Right renal cortex interstitium (tissue), 3 donors: Measurements from ENCODE around the gene CASP6. TPM values are rescaled to one million over a fixed set of nuclear protein-coding genes. Genes with fewer than 3 reads are reported as not detected.

Experiments
- DNase-seq, 3 donors: peaks; one replicate each; pipeline ENCODE4 v3.0.0-alpha.2; 2013; ENCODE audit warnings: low read depth in 3 of 3, low spot score in 2 of 3
- polyA plus RNA-seq, 3 donors: library from polyadenylated mRNA; unstranded; fragments of 120-200 nt; gene quantifications; one replicate each; pipeline ENCODE4 v1.2.1, GENCODE V29; 2013; ENCODE audit not compliant: insufficient read length in 3 of 3

CASP6 gene
- polyA plus RNA-seq = 10 to 100 TPM; 41.8 to 43.8 (median 43.1) TPM

- peak; percentile 48 to 69 (median 62) for DNase-seq
Observed at GRCh38 chr4:109702950-109703663, at the start of gene CASP6. Gene CASP6 (minus strand): TSS chr4:109703445. CDS start chr4:109703395, 50 bp downstream.

GRCh38 chr4:109752525-109752924 lies 49.3 kb upstream of the CASP6 start:
- DNase-seq = no peak

GRCh38 chr4:109751852-109752251 lies 48.6 kb upstream of the CASP6 start:
- no peak for DNase-seq

DNA sequence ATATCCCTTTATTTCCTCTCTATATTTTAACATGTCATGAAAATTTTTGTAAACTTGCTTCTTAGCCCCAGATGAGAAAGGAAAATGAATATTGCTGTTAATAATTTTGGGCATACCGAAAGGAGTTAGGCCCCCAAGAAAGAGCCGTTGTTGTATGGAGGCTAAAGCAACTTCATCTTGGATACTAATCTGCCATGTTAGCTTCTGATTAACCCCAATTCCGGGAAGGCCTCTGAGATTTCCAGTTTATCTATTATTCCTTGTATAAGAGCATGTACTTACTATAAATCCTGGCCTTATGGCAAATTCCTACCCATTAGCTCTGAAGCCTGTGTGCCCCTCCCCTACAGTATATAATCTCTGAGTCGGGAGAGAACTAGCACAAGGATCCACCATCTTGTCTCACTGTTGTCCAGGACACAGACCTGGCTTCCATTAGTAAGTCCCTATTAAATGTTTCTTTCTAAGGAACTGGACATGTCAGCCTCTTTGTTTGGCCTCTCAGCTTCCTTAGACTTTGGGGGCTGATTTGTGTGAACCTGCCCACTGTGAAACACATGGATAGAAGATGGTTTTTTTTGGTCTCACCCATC lies 47.5 kb upstream of the CASP6 start:
- no peak for DNase-seq

DNA sequence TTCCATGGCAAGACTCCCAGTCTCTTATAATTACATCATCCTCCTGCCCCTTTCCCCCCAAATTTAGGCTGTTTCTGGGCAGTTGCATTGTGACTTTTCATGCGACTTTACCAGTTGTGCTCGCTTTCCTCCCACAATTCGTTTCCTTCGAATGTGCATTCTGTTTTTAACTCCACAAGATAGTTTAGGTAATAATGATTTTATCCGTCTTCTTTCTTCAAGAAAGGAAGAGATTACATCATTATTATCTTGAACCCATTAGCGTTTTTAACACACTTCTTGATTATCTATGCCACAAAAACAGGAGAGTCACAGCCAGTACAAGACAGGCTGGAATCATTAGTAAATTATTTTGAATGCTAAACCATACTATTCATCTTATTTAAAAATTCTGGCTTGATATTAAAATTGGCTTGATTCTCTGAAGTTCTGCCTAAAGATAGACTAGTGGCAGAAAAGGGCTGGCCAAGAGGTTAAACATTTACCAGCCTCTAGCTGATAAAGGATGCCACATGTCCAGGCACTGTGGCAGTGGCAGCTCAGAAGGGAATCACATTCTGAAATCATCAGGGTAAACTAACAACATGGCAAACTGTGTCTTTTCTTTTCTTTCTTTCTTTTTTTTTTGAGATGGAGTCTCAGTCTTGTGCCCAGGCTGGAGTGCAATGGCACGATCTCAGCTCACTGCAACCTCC lies 46.3 kb upstream of the CASP6 start:
- DNase-seq = no peak

GRCh38 chr4:109748114-109748513 lies 44.9 kb upstream of the CASP6 start:
- DNase-seq = no peak

DNA sequence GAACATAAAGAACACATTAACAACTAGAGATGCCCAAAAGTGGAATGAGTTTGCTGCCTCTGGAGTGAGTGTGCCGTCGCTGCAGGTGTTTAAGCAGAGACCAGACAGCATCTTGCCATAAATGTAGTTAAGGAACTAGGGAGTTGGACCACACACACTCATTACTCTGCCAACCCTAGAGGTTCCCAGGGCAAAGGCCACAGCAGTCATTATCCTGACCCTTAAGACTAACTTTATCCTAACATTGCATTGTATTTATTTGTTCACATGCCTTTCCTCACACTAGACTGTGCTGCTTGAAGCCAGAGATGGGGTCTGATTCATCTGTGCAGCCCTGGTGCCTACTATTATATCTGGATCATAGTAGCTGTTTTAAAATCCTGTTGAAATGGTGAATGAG lies 43.5 kb upstream of the CASP6 start:
- no peak for DNase-seq

GRCh38 chr4:109745830-109746229 lies 42.6 kb upstream of the CASP6 start:
- DNase-seq = no peak

- no peak for DNase-seq
Observed at GRCh38 chr4:109739547-109739946, 36.3 kb upstream of the CASP6 start.

DNA sequence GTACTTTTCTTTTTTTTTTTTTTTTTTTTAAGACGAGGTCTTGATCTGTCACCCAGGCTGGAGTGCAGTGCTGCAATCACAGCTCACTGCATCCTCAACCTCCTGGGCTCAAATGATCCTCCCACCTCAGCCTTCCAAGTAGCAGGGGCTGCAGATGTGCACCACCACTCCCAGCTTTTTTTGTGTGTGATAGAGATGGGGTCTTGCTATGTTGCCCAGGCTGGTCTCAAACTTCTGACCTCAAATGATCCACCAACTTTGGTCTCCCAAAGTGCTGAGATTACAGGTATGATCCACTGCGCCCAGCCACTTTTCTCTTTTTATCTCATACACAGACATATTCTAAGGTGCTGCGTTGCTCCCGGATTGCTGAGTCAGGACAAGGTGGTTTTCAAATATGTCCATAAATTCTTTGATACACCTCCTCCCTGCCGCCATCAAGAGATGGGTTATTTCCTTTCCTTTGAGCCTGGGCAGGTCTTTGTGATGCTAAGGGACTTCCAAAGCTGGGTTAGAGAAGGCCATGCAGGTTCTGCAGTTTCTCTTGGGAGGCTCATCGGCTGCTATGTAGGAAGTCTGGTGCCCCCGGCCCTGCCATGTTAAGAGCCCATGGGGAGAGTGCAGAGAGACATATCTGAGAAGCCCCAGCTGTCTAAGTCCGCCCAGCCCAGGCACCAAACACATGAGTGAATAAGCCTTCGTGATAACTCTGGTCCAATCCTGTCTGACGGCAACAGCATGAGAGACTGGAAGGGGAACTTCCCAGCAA lies 35.0 kb upstream of the CASP6 start:
- no peak for DNase-seq

DNA sequence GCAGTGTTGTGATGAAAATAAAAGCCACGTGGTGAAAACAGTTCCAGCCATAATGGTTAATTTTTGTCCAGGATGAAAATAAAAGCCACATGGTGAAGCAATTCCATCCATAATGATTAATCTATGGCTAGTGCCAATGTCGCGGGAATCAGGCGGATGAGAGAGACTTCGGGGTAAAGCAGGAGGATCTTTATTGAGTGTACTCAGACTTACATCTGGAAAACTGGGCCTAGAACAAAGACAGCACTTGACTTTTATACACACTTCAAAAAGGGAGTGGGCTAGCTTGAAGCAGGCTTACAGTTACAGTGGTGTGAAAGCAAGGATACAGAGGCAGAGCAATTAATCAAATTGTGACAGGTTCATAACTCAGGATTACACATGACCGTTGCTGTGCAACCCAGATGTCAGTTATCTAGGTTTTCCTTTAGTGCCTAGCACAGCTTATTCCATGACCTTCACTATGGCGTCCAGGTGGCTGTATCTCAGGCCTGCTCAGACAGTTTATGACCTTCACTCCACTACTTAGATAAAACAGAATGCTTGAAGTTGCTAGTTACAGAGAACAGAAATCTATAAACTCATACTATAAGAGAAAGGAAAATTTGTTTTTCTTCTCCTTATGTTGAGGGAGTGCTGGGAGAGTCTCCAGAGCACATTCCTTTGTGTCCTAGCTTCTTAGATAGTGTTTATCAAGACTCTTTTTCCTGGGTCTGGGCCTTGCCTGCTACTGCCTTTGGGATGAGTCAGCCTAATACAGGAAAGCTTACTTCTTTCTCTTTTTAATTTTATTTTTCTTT lies 32.5 kb upstream of the CASP6 start:
- DNase-seq = no peak

- no peak for DNase-seq
Observed at GRCh38 chr4:109733728-109734127, 30.5 kb upstream of the CASP6 start.

GRCh38 chr4:109730619-109731545 lies 27.6 kb upstream of the CASP6 start:
- no peak for DNase-seq

DNA sequence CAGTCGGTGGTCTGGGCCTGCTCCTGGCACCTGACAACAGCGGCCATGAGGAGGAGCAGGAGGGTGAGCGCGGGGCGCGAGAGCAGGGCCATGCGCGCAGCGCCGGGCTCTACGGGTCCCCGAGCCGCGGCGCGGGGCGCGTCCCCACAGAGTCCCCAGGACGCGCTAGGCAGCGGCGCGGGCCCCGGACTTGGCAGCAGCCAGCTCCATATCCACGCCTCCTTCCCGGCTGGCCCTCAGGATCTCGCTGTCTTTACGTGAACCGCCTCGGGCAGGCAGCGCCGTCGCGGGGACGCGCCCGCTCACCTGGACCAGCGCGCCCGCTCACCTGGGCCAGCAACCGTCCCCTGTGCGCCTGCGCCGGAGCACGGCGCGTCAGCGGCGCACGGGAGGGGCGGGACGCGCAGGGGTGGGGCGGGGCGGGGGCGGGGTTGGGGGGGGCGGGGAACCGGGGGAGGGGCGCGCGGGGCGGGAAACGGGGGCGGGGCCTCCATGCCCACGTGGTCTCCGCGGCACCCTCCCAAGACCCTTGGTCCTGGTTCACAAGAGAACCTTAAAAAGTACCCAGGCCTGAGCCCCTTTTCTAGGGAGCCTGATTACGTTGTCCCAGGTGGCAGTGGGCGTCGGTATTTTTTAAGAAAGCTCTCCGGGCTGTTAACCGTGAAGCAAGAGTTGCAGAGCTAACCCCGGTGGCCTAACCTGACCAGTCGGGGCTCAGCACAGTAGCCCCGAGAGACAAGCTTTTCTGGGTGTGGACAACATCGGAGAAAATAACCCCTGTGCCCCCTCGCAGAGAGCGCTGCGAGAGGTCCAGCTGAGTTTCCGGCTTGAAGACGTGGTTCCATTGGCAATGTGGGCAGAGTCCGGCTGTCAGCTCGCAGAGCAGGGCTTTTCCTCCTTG lies 26.7 kb upstream of the CASP6 start, which contains the start of gene PLA2G12A:
Gene PLA2G12A (minus strand): TSS at position 353 of the 901 bp plus-strand sequence. CDS start 261 bp downstream, at position 92.
- peak; percentile 62 to 72 (median 65) for DNase-seq

DNA sequence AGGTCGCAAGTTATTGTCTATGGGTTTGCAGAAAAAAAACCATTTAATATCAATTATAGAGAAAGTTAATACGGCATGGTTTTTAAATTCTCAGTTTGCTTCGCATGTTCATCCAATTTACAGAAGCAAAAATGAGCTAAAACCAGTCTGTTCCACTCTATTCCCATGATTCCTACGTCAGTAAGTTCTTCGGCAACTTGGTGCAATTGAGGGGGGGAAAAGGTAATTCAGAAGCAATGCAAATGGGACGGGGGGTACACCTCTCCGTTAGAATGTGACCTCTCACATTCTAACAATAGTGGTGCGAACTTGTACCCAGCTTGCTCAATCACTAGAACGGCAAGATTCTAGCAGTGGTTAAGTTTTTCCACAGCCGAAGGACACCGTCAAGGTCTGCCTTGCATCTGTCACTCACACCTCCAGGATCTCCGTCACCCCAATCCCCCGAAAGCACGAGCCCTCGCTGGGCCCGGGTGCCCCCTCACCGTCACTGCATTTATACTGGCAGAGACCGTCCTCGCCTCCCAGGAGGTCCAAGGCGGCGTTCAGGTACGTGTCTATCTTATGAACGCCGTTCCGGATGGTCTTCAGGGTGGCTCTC lies 26.0 kb upstream of the CASP6 start:
- DNase-seq = peak in 2 of 3 donors; percentile 7 to 20

- DNase-seq = no peak
Observed at GRCh38 chr4:109728385-109728784, 25.1 kb upstream of the CASP6 start.

DNA sequence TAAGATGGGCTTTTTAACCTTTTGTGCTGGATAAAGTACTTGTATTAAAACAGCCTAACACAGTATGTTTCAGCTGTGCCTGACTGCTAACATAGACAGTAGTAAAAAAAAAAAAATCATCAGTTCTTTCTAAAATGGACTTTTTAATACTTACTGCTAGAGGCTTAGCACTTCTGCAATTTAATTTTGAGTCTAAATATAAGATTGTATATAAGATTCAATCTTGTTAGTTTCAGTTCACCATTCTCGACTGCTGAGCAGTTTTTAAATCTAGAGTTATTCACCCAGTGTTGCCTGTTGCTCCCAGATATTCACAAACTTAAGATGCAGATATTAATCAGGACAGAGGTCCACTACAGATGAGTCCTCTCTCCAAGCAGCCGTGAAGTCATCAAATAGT lies 19.9 kb upstream of the CASP6 start:
- DNase-seq = no peak

- DNase-seq = no peak
Observed at GRCh38 chr4:109722357-109722756, 19.1 kb upstream of the CASP6 start.
